Activated CD4-positive, alpha-beta T cell treated with anti-CD3 and anti-CD28 coated beads, Interleukin-2, amount 50 U/mL, for 16 hours (primary cell): ENCODE results near the gene SCN7A.
"Not testable (repeated sequence)": the region's sequence is repeated elsewhere in the genome, so short reads cannot be mapped to it uniquely, and the experiment has no call there.

Experiments used
- DNase-seq: peaks from one replicate; pipeline ENCODE4 v3.0.0-alpha.2; 2020

SCN7A gene

GRCh38 chr2:166494140-166494624 lies at the start of gene SCN7A:
Gene SCN7A (minus strand): TSS chr2:166494249. CDS start chr2:166477696, 16,553 bp downstream.
- DNase-seq, result no peak

DNA sequence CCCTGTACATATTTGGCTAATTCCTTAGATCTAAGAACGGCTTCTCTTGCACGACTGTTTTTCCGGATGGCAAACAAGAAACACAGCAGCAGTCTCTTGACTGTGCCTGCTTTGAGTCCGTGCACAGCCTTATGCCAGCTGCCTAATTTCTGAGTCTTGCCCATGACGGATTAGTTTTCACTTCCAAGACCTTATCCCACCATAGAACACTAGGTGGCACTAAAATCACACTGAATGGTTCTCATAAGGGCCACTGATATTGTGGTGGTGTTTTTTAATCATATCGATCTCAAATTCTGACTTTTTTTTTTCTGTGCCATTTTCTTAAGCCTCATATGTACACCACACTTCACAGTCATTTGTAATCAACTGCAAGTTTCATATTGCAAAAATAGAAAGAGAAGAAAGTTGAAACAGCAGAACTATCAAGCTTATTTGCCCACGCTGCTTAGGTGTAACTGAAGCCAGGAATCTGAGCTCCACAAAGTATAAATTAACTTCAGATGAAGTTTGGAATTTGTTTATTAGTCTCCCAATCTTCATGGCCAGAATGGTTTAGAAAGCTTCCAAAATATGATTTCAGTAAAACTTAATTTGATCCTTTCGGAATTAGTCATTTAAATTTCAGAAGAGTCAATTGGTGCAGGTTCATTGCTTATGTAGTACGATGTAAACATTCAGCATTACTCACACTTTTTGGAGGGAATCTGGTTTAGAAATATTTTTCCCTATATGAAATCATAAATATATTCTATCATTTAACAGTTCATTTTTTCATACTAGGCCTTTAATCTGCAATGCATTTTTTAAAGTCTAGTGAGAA lies 45.5 kb upstream of the SCN7A start:
- peak; percentile 61 for DNase-seq

GRCh38 chr2:166536111-166536510 lies 42.1 kb upstream of the SCN7A start:
- no peak for DNase-seq

DNA sequence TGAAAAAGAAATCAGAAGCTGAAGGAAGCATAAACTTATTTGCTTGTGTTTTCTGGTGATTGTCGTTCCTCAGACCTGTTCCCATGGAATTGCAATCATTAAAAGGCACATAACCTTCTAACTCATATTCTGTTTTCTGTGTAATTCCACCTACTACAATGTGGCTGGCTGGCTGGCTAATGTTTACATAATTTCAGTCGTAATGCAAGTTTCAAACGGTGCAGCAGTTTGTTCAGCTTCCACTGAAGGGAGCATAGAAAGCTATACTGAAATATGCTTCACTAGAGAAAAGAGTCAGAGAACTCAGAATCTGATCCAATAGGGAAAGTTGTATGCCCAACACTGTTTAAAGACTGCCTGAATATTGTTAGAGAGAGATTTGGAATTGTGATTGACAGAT lies 27.1 kb upstream of the SCN7A start:
- DNase-seq, result no peak

- DNase-seq, result no peak
Measured at GRCh38 chr2:166520604-166521003, 26.6 kb upstream of the SCN7A start.

GRCh38 chr2:166519391-166519962 lies 25.4 kb upstream of the SCN7A start:
- DNase-seq, result no peak

DNA sequence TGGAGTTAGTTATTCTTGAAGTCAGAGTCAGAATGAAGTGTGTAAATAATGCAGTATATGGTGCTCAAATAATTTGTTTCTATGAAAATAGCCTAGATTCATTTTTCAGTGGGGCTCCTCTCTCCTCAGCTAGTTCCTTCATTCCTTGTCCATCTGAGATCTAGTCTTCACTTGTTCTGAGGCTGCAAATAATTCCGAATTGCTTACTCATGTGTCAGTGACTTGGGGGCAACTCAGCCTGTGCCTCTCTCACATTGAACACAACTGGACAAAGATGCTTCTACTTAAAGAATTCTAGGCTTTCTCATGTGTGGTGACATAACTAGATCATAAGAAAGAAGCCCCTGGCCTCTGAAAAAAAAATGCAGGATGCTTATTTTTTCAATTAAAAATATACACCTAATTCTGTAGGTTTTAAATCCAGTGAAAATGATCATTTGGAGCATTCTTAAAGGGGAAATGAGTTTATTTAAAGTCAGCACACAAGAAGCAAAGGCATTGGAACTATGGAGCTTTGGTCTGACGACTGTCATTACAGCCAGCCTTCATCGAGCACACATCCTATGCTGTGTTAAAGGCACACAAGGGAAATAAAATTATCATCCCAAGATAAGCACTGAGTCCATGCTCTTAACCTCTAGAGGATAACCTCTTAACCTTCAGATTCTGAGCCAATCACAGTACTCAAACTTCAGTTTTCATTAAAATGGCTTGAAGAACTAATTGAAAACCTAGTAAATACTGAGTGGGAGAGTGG lies 24.8 kb upstream of the SCN7A start:
- DNase-seq, result no peak

DNA sequence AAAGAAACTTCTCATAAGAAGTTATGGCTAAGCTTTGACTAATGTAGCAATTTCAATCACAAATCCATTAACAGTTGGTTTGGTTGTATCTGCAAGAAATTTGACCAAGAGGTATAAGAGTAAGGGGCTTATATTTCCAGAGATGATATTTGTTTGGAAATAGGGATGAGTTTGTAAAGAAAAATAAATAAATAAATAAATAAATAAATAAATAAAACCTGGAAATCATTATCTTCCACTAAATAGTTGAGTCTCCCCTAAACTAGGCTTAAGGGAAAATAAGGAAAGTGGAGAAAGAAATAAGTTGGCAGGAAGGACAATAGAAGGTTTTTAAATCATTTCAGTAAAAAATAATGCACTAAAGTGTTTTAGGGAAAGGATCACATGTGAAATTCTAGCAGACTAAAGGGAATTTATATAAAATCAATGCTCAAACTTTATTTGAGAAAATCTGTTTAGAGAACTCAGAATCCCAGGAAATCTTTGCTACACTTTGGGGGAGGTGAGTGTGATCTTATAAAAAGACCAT lies 23.5 kb upstream of the SCN7A start:
- no peak for DNase-seq

DNA sequence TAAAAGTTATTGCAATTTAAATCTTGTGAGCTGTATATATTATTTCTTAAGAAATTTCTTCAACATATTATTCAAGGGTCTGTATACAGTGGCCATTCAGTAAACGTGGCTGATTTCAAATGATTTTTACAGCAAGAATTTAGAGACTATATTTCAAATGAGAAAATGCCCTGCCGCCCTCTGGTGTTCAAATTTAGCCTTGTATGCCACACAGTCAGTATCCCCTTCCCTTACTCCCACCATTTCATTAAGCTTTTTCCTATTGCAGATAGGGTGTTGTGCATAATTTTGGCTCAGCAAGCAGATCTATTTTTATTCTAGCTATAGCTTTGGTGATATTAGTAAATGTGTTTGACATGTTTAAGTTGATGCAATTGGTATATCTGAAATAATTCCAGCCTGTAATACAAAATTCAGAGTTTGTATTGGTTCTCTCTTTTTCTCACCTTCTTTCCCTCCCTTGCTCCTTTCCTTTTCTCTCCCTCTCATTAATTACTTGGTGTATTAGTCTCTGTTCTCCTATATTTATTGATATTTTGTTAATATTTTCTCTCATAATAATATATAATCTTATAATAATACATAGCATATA lies 22.8 kb upstream of the SCN7A start:
- no peak for DNase-seq

DNA sequence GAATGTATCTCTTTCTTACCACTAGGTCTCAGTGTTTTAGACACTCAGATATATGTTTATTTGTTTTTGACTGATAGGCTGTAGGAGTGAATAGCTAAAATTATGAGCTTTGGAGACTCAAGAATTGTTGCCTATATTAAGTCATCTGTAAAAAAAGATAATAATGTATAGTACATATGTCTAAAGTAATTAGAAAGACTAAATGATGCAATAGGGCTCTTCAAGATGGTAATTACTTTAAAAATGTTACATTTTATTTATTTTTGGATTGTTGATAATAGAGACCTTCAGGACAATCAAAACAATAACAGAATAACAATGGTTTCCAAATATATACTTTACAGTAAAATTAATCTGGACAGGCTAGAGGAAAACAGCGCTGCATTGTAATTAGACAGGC lies 19.9 kb upstream of the SCN7A start:
- DNase-seq, result no peak

- no peak for DNase-seq
Measured at GRCh38 chr2:166499281-166499680, 5.2 kb upstream of the SCN7A start.

- no peak for DNase-seq
Measured at GRCh38 chr2:166491461-166491860, 2.6 kb downstream of the SCN7A start.

- DNase-seq, result no peak
Measured at GRCh38 chr2:166487171-166487570, 6.9 kb downstream of the SCN7A start.

- no peak for DNase-seq
Measured at GRCh38 chr2:166485558-166486178, 8.4 kb downstream of the SCN7A start.

GRCh38 chr2:166472332-166472731 lies 21.7 kb downstream of the SCN7A start:
- no peak for DNase-seq

DNA sequence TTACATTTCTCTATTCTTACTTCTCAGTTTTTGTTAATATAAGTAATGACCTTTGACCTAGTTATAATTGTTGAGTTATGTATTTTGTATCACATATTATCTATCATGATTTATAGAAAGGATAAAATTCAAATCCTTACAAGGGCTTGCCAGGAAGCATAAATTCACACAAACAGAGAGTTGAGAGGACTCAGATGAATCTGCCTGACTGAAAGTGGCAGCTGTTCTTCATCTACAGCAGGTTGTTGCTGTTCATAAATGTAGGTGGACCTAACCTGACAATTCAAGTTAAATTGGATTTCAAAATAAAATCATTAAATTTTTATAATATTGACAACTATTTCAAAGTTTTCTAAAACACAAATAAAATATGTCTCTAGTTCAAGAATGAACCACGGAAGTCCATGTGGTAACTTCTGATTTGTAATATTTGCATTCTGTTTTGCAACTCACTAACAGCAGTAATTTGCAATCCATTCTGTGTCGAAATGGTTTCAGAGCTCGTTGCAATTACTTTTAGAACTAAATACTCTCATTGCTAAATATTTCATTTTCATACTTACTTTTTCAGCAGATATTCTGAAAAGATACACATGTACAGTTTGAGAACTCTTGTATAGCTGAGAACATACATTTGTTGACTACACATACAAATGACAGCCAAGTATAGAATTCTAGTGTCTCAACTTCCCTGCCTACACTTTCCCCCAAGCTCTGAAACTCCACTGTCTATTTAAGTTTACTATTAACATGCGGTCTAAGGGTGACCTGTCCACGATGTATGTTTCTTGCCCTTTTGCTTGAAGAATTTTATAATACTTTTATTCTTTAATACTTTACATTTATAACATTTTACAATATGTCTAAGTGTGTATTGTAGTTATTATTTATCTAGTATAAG lies 25.7 kb downstream of the SCN7A start:
- no peak for DNase-seq

GRCh38 chr2:166464187-166464586 lies 29.9 kb downstream of the SCN7A start:
- no peak for DNase-seq

DNA sequence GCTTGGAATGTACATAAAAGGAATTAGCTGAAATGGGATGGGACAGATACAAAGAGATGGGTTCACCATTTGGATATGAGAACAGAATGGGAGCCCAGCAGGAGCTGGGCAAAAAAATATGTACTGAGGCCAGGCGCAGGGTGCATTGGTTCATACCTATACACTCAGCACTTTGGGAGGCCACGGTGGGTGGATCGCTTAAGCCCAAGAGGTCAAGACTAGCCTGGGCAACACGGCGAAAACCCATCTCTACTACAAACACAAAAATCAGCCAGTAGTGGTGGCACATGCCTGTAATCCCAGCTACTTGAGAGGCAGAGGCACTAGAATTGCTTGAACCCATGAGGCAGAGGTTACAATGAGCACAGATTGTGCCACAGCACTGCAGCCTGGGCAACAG lies 30.4 kb downstream of the SCN7A start:
- no peak for DNase-seq

- DNase-seq, result no peak
Measured at GRCh38 chr2:166458674-166459073, 35.4 kb downstream of the SCN7A start.

GRCh38 chr2:166455823-166456222 lies 38.2 kb downstream of the SCN7A start:
- not testable (repeated sequence) for DNase-seq

- no peak for DNase-seq
Measured at GRCh38 chr2:166454006-166454595, 39.9 kb downstream of the SCN7A start.
